ENCODE data around the gene GPR62. TPM values are rescaled to one million over a fixed set of nuclear protein-coding genes. Genes with fewer than 3 reads are reported as not detected.

The GPR62 gene
- total and polyA plus RNA-seq, 7 donors: 0.03 to 1.1 (median 0.71) TPM; not detected in 4

- Histone ChIP-seq H3K9me3 (no peaks in the 10 kb centered on the region), H3K27me3 (no peaks in the 10 kb centered on the region), H3K4me1 (no peaks in the 10 kb centered on the region), H3K36me3 (peaks cover 18 to 44% (median 36%) of the 10 kb centered on the region in 4 donors), H3K27ac (no peak overlapping the region), H3K4me3 (no peak overlapping the region)
- TF ChIP-seq, protein P1, sequence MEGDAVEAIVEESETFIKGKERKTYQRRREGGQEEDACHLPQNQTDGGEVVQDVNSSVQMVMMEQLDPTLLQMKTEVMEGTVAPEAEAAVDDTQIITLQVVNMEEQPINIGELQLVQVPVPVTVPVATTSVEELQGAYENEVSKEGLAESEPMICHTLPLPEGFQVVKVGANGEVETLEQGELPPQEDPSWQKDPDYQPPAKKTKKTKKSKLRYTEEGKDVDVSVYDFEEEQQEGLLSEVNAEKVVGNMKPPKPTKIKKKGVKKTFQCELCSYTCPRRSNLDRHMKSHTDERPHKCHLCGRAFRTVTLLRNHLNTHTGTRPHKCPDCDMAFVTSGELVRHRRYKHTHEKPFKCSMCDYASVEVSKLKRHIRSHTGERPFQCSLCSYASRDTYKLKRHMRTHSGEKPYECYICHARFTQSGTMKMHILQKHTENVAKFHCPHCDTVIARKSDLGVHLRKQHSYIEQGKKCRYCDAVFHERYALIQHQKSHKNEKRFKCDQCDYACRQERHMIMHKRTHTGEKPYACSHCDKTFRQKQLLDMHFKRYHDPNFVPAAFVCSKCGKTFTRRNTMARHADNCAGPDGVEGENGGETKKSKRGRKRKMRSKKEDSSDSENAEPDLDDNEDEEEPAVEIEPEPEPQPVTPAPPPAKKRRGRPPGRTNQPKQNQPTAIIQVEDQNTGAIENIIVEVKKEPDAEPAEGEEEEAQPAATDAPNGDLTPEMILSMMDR (IDR thresholded peaks at IDR 0.05): no peak
- TF ChIP-seq POLR2A (IDR thresholded peaks at IDR 0.05): no peak
- TF ChIP-seq POLR2AphosphoS5 (IDR thresholded peaks at IDR 0.05): no peak
- no peak for TF ChIP-seq EP300 (IDR thresholded peaks at IDR 0.05)
- 94 to 95% methylated on average over 6 of the region's 6 CpGs for WGBS, 2 donors
- intact Hi-C loops (cut with DNase I): no loop called here
- peak; percentile 46 for DNase-seq
Measured at GRCh38 chr3:51931756-51932155, 23.4 kb upstream of the GPR62 start.

GRCh38 chr3:51932471-51933370 lies 22.5 kb upstream of the GPR62 start:
- peak; percentile 51 for DNase-seq
- TF ChIP-seq, protein P1 (IDR thresholded peaks at IDR 0.05): no peak
- no peak for TF ChIP-seq POLR2A (IDR thresholded peaks at IDR 0.05)
- no peak for TF ChIP-seq EP300 (IDR thresholded peaks at IDR 0.05)
- TF ChIP-seq POLR2AphosphoS5 (IDR thresholded peaks at IDR 0.05): no peak
- intact Hi-C loops (cut with DNase I): no loop called here
- 92 to 94% methylated on average over 15 of the region's 15 CpGs for WGBS, 2 donors
- Histone ChIP-seq H3K9me3 (no peaks in the 10 kb centered on the region), H3K36me3 (peaks cover 28 to 53% (median 43%) of the 10 kb centered on the region in 4 donors), H3K4me1 (no peaks in the 10 kb centered on the region), H3K27ac (no peak overlapping the region), H3K27me3 (no peaks in the 10 kb centered on the region), H3K4me3 (no peak overlapping the region)

GRCh38 chr3:51933471-51934138 lies 21.6 kb upstream of the GPR62 start:
- TF ChIP-seq POLR2A (IDR thresholded peaks at IDR 0.05) (no peak), POLR2AphosphoS5 (IDR thresholded peaks at IDR 0.05) (no peak), EP300 (IDR thresholded peaks at IDR 0.05) (no peak)
- TF ChIP-seq, protein P1 (IDR thresholded peaks at IDR 0.05): no peak
- Histone ChIP-seq H3K27ac (no peak overlapping the region), H3K9me3 (no peaks in the 10 kb centered on the region), H3K4me3 (no peak overlapping the region), H3K36me3 (peaks cover 29 to 60% (median 47%) of the 10 kb centered on the region in 4 donors), H3K27me3 (no peaks in the 10 kb centered on the region), H3K4me1 (no peaks in the 10 kb centered on the region)
- DNase-seq: peak; percentile 30
- WGBS, 2 donors: 94 to 95% methylated on average over 13 of the region's 13 CpGs
- intact Hi-C loops (cut with DNase I): no loop called here

- Histone ChIP-seq H3K9me3 (no peaks in the 10 kb centered on the region), H3K27me3 (no peaks in the 10 kb centered on the region), H3K4me3 (no peak overlapping the region), H3K27ac (no peak overlapping the region), H3K36me3 (peaks cover 29 to 67% (median 47%) of the 10 kb centered on the region in 4 donors), H3K4me1 (peaks cover 0 to 5% (median under 1%) of the 10 kb centered on the region in 4 donors)
- intact Hi-C loops (cut with DNase I): no loop called here
- WGBS, 2 donors: 96 to 98% methylated on average over 11 of the region's 11 CpGs
- TF ChIP-seq, protein P1 (IDR thresholded peaks at IDR 0.05): no peak
- no peak for TF ChIP-seq POLR2AphosphoS5 (IDR thresholded peaks at IDR 0.05)
- no peak for TF ChIP-seq EP300 (IDR thresholded peaks at IDR 0.05)
- no peak for TF ChIP-seq POLR2A (IDR thresholded peaks at IDR 0.05)
- DNase-seq: peak; percentile 59
Measured at GRCh38 chr3:51934139-51934850, 20.9 kb upstream of the GPR62 start.

Data from sigmoid colon (tissue), 7 donors.